ENCODE data around the gene MOB2. TPM values are rescaled to one million over a fixed set of nuclear protein-coding genes. Genes with fewer than 3 reads are reported as not detected.
"Not testable (repeated sequence)": the region's sequence is repeated elsewhere in the genome, so short reads cannot be mapped to it uniquely, and the experiment has no call there.

The MOB2 gene
- total RNA-seq, 2 donors from 2014 or later, result 31.4 to 87.7 TPM

DNA sequence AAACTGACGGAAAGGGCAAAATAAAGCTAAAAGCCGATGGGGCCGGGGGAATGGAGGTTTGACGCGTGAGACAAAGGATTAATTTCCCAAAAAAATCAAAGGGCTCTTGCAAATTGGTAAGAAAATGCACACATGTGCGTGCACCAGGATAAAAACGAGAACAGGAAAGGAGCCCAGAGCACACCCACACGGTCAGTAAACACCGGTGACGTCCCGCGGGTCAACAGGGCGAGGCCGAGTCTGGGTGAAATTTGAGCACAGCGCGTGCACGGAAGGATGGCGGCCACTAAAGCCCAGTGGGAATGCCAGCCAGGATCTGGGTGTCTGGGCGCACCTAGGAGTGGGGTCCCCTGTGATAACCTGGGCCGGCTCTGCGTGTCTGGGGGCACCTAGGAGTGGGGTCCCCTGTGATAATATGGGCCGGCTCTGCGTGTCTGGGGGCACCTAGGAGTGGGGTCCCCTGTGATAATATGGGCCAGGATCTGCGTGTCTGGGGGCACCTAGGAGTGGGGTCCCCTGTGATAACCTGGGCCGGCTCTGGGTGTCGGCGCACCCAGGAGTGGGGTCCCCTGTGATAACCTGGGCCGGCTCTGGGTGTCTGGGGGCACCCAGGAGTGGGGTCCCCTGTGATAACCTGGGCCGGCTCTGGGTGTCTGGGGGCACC lies 52.5 kb downstream of the MOB2 start:
- no peak for TF ChIP-seq CTCF (IDR thresholded peaks at IDR 0.05)
- ATAC-seq (ENCODE audit: insufficient number of reproducible peaks, low FRiP score, low read depth) (no peak), DNase-seq (ENCODE audit: low spot score) (no peak)
- Histone ChIP-seq H3K4me1 (ENCODE audit: control insufficient read depth in 1 of 2, low read depth in 2 of 2) (no peaks in the 10 kb centered on the region), H3K27ac (no peak overlapping the region), H3K4me3 (no peak overlapping the region), H3K9me3 (no peaks in the 10 kb centered on the region), H3K27me3 (replicated peaks; ENCODE audit: insufficient read depth) (no peaks in the 10 kb centered on the region), H3K36me3 (no peaks in the 10 kb centered on the region)

GRCh38 chr11:1433568-1433967 lies 53.0 kb downstream of the MOB2 start:
- ATAC-seq (ENCODE audit: insufficient number of reproducible peaks, low FRiP score, low read depth) (no peak), DNase-seq (ENCODE audit: low spot score) (no peak)
- Histone ChIP-seq H3K9me3 (no peaks in the 10 kb centered on the region), H3K27me3 (replicated peaks; ENCODE audit: insufficient read depth) (no peaks in the 10 kb centered on the region), H3K4me3 (no peak overlapping the region), H3K27ac (no peak overlapping the region), H3K36me3 (no peaks in the 10 kb centered on the region), H3K4me1 (ENCODE audit: control insufficient read depth in 1 of 2, low read depth in 2 of 2) (no peaks in the 10 kb centered on the region)
- no peak for TF ChIP-seq CTCF (IDR thresholded peaks at IDR 0.05)

- DNase-seq (ENCODE audit: low spot score) (no peak), ATAC-seq (ENCODE audit: insufficient number of reproducible peaks, low FRiP score, low read depth) (no peak)
- no peaks in the 10 kb centered on the region for H3K27me3 ChIP-seq (replicated peaks; ENCODE audit: insufficient read depth)
- no peaks in the 10 kb centered on the region for H3K9me3 ChIP-seq
- no peak overlapping the region for H3K27ac ChIP-seq
- no peak overlapping the region for H3K4me3 ChIP-seq
- no peaks in the 10 kb centered on the region for H3K36me3 ChIP-seq
- TF ChIP-seq CTCF (IDR thresholded peaks at IDR 0.05), result no peak
- no peaks in the 10 kb centered on the region for H3K4me1 ChIP-seq (ENCODE audit: control insufficient read depth in 1 of 2, low read depth in 2 of 2)
Observed at GRCh38 chr11:1428762-1429316, 57.7 kb downstream of the MOB2 start.

- no peak overlapping the region for H3K4me3 ChIP-seq
- H3K4me1 ChIP-seq (ENCODE audit: control insufficient read depth in 1 of 2, low read depth in 2 of 2), result no peaks in the 10 kb centered on the region
- no peaks in the 10 kb centered on the region for H3K9me3 ChIP-seq
- no peaks in the 10 kb centered on the region for H3K27me3 ChIP-seq (replicated peaks; ENCODE audit: insufficient read depth)
- ATAC-seq (ENCODE audit: insufficient number of reproducible peaks, low FRiP score, low read depth) (no peak), DNase-seq (ENCODE audit: low spot score) (no peak)
- no peak for TF ChIP-seq CTCF (IDR thresholded peaks at IDR 0.05)
- no peaks in the 10 kb centered on the region for H3K36me3 ChIP-seq
- H3K27ac ChIP-seq, result no peak overlapping the region
Observed at GRCh38 chr11:1425439-1425838, 61.1 kb downstream of the MOB2 start.

DNA sequence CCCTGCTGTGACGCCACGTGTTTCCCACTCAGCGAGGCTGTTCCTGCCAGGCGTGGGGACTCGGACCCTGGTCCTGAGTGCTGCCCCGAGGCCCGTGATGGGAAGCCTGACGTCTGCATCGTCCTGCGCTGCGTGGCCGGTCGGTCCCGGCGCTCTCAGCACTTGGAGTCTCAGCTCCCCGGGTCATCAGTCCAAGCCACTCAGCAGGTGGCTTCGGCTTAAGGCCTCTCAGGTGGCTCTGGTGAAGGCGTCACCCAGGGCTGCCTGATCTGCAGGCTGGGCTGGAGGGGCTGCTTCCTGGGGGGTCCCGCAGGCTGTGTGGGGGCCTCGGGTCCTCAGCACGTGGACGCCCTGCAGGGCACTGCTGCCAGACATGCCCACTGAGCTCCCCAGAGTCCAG lies 61.6 kb downstream of the MOB2 start:
- Histone ChIP-seq H3K4me3 (no peak overlapping the region), H3K4me1 (ENCODE audit: control insufficient read depth in 1 of 2, low read depth in 2 of 2) (no peaks in the 10 kb centered on the region), H3K9me3 (peaks cover 4% of the 10 kb centered on the region), H3K36me3 (no peaks in the 10 kb centered on the region), H3K27ac (no peak overlapping the region), H3K27me3 (replicated peaks; ENCODE audit: insufficient read depth) (no peaks in the 10 kb centered on the region)
- no peak for ATAC-seq (ENCODE audit: insufficient number of reproducible peaks, low FRiP score, low read depth)
- no peak for DNase-seq (ENCODE audit: low spot score)
- no peak for TF ChIP-seq CTCF (IDR thresholded peaks at IDR 0.05)

- not testable (repeated sequence) for H3K4me1 ChIP-seq (ENCODE audit: control insufficient read depth in 1 of 2, low read depth in 2 of 2); H3K27ac ChIP-seq; ATAC-seq (ENCODE audit: insufficient number of reproducible peaks, low FRiP score, low read depth); DNase-seq (ENCODE audit: low spot score); H3K4me3 ChIP-seq; H3K27me3 ChIP-seq (replicated peaks; ENCODE audit: insufficient read depth); H3K36me3 ChIP-seq
- H3K9me3 ChIP-seq, result peaks cover 20% of the 10 kb centered on the region
Observed at GRCh38 chr11:1423406-1423805, 63.2 kb downstream of the MOB2 start.

Data from thoracic aorta (tissue), 2 donors.